HCT116 (cell line): ENCODE results near the gene NIM1K. TPM values are rescaled to one million over a fixed set of nuclear protein-coding genes. Genes with fewer than 3 reads are reported as not detected.

Experiments
- ATAC-seq: fragments of 200-7000 bp; cut with Tn5 transposase; 2 replicates; pipeline ENCODE4 v1.9.1; 2020; ENCODE audit warnings: mild to moderate bottlenecking, moderate library complexity
- BruUV-seq: library from RNA; stranded (reverse); fragments of 400-500 nt; replicated peaks from 2 replicates; lab custom pipeline; 2021; lab: Mats Ljungman, UMichigan
- CTCF ChIA-PET: fragments of 300-600 bp; sonication (Branson Sonifier 250); formaldehyde crosslinking; loops from one replicate; lab custom pipeline; 2021; ENCODE audit warnings: antibody characterized with exemption; lab: Charles Lee
- POLR2A ChIA-PET: fragments of 300-600, 350-600 bp; sonication (Branson Sonifier 250); formaldehyde crosslinking; loops from one replicate; lab custom pipeline; 2021; ENCODE audit warnings: antibody characterized with exemption; lab: Charles Lee
- RAD21 ChIA-PET, 2 experiments: fragments of 300-600 bp; sonication (Branson Sonifier 250); formaldehyde crosslinking; loops; one replicate each; lab custom pipeline; 2023; ENCODE audit warnings: low total read pairs in 2 of 2; ENCODE audit not compliant: uncharacterized antibody in 2 of 2, unreplicated experiment in 2 of 2, low non-redundant PET in 1 of 2; lab: Charles Lee
- DNase-seq: peaks from one replicate; pipeline ENCODE4 v3.0.0-alpha.2; 2010; ENCODE audit warnings: low read depth, low spot score
- H2AFZ ChIP-seq: fragments of 200-600 bp; shearing (Covaris generic), sonication (generic); 2 replicates; pipeline ENCODE4 v1.6.1; 2017; ENCODE audit warnings: low read depth, mixed run types, mixed read lengths, antibody characterized with exemption, low read length; ENCODE audit not compliant: poor library complexity, severe bottlenecking
- H3K27ac ChIP-seq: 2 replicates; pipeline ENCODE4 v1.5.1; 2012; ENCODE audit warnings: low read depth, low read length
- H3K27me3 ChIP-seq: fragments of 200-600 bp; sonication (generic); 2 replicates; pipeline ENCODE4 v1.6.1; 2016; ENCODE audit warnings: mixed run types, low read length, mixed read lengths; ENCODE audit not compliant: insufficient read depth
- H3K36me3 ChIP-seq, 2 experiments: fragments of 200-500 bp in 1 of 2; fragments of 200-600 bp in 1 of 2; sonication (Bioruptor generic) in 1 of 2; sonication (generic) in 1 of 2; 2 replicates each; pipeline versions ENCODE4 v1.5.1 to v1.6.1; 2014 to 2016; ENCODE audit warnings: low read length in 2 of 2, inconsistent platforms in 1 of 2, mixed read lengths in 1 of 2, mixed run types in 1 of 2; ENCODE audit not compliant: insufficient read depth in 2 of 2, control insufficient read depth in 1 of 2
- H3K4me1 ChIP-seq, 2 experiments: fragments of 200-600 bp in 1 of 2; sonication (generic) in 1 of 2; 2 replicates each; pipeline versions ENCODE4 v1.5.1 to v1.6.1; 2012 to 2017; ENCODE audit warnings: low read length in 2 of 2, inconsistent platforms in 1 of 2, mild to moderate bottlenecking in 1 of 2, mixed read lengths in 1 of 2, mixed run types in 1 of 2, moderate library complexity in 1 of 2; ENCODE audit not compliant: insufficient read depth in 2 of 2, control insufficient read depth in 1 of 2
- H3K4me2 ChIP-seq: fragments of 200-600 bp; sonication (generic); 2 replicates; pipeline ENCODE4 v1.6.1; 2017; ENCODE audit warnings: mixed run types, low read length, mixed read lengths
- H3K4me3 ChIP-seq, 2 experiments: fragments of 200-600 bp in 1 of 2; sonication (generic) in 1 of 2; replicated peaks in 1 of 2; 2 replicates each; pipeline ENCODE4 v1.5.1; 2011 to 2016; ENCODE audit warnings: low read length in 2 of 2, control low read depth in 1 of 2, low read depth in 1 of 2, mild to moderate bottlenecking in 1 of 2, mixed read lengths in 1 of 2, mixed run types in 1 of 2
- H3K79me2 ChIP-seq: fragments of 200-600 bp; sonication (generic); 2 replicates; pipeline ENCODE4 v1.6.1; 2017; ENCODE audit warnings: mild to moderate bottlenecking, mixed run types, low read length, moderate library complexity, mixed read lengths; ENCODE audit not compliant: insufficient read depth
- H3K9ac ChIP-seq: fragments of 200-600 bp; sonication (generic); 2 replicates; pipeline ENCODE4 v1.6.1; 2016; ENCODE audit warnings: low read length, mixed read lengths
- H3K9me2 ChIP-seq: fragments of 200-600 bp; sonication (generic), shearing (Covaris generic); 2 replicates; pipeline ENCODE4 v1.6.1; 2017; ENCODE audit warnings: mixed run types, mild to moderate bottlenecking, moderate library complexity; ENCODE audit not compliant: insufficient read depth
- H3K9me3 ChIP-seq, 2 experiments: fragments of 200-500 bp in 1 of 2; fragments of 200-600 bp in 1 of 2; sonication (Bioruptor generic) in 1 of 2; sonication (generic) in 1 of 2; 2 replicates each; pipeline ENCODE4 v1.6.1; 2014 to 2017; ENCODE audit warnings: low read length in 2 of 2, mixed read lengths in 2 of 2, inconsistent platforms in 1 of 2, low read depth in 1 of 2, mild to moderate bottlenecking in 1 of 2, mixed run types in 1 of 2, moderate library complexity in 1 of 2; ENCODE audit not compliant: control insufficient read depth in 1 of 2, insufficient read depth in 1 of 2
- H4K20me1 ChIP-seq: fragments of 200-600 bp; sonication (generic), shearing (Covaris generic); 2 replicates; pipeline ENCODE4 v1.6.1; 2017; ENCODE audit warnings: mixed run types, mild to moderate bottlenecking, moderate library complexity; ENCODE audit not compliant: insufficient read depth
- CBX3 ChIP-seq: IDR thresholded peaks from 2 replicates; pipeline ENCODE4 v1.6.1; 2012; ENCODE audit warnings: low read depth
- CEBPB ChIP-seq: IDR thresholded peaks from 2 replicates; pipeline ENCODE4 v1.6.1; 2012; ENCODE audit warnings: low read depth
- EGR1 ChIP-seq: IDR thresholded peaks from 2 replicates; pipeline ENCODE4 v1.6.1; 2012; ENCODE audit warnings: low read depth
- EZH2 ChIP-seq: fragments of 200-600 bp; sonication (generic); IDR thresholded peaks from 2 replicates; pipeline ENCODE4 v1.6.1; 2017; ENCODE audit warnings: antibody characterized with exemption, mixed run types
- EZH2phosphoT487 ChIP-seq: fragments of 200-600 bp; IDR thresholded peaks from 2 replicates; pipeline ENCODE4 v1.6.1; 2018; ENCODE audit warnings: antibody characterized with exemption, borderline replicate concordance
- FOSL1 ChIP-seq: IDR thresholded peaks from 2 replicates; pipeline ENCODE4 v1.6.1; 2012; ENCODE audit warnings: low read depth
- JUND ChIP-seq: IDR thresholded peaks from 2 replicates; pipeline ENCODE4 v1.6.1; 2012
- POLR2A ChIP-seq: IDR thresholded peaks from 2 replicates; pipeline ENCODE4 v1.7.0; 2011; ENCODE audit warnings: borderline replicate concordance; ENCODE audit not compliant: insufficient read depth, insufficient read length; ENCODE audit errors: extremely low read depth
- RAD21 ChIP-seq: IDR thresholded peaks from 2 replicates; pipeline ENCODE4 v1.6.1; 2012; ENCODE audit warnings: low read depth, mild to moderate bottlenecking
- SIN3A ChIP-seq: IDR thresholded peaks from 2 replicates; pipeline ENCODE4 v1.6.1; 2012; ENCODE audit warnings: low read depth
- SP1 ChIP-seq: IDR thresholded peaks from 2 replicates; pipeline ENCODE4 v1.6.1; 2012; ENCODE audit warnings: low read depth
- SRF ChIP-seq: IDR thresholded peaks from 2 replicates; pipeline ENCODE4 v1.6.1; 2012; ENCODE audit warnings: low read depth
- TCF7L2 ChIP-seq: IDR thresholded peaks from 2 replicates; pipeline ENCODE4 v1.7.0; 2011; ENCODE audit warnings: borderline replicate concordance, inconsistent platforms; ENCODE audit not compliant: insufficient read depth, insufficient read length; ENCODE audit errors: extremely low read depth
- YY1 ChIP-seq: IDR thresholded peaks from 2 replicates; pipeline ENCODE4 v1.6.1; 2011; ENCODE audit warnings: low read length, low read depth, moderate library complexity, mild to moderate bottlenecking; ENCODE audit not compliant: insufficient replicate concordance; ENCODE audit errors: extremely low read depth
- ZNF274 ChIP-seq: fragments of 200-500 bp; sonication (Bioruptor generic); IDR thresholded peaks from 2 replicates; pipeline ENCODE4 v1.6.1; 2014; ENCODE audit warnings: mild to moderate bottlenecking, low read depth, low read length, inconsistent platforms
- intact Hi-C: fragments of 100-400 bp; cut with micrococcal nuclease; formaldehyde crosslinking; loops from 2 replicates; pipeline ENCODE4 v1.10.0; 2022
- total RNA-seq: library from RNA; stranded (reverse); gene quantifications from one replicate; pipeline ENCODE4 v1.2.1, GENCODE V29; 2021; ENCODE audit not compliant: unreplicated experiment
- TF ChIP-seq, protein P1 (sequence below): IDR thresholded peaks from 2 replicates; pipeline ENCODE4 v1.6.1; 2012
- TF ChIP-seq, protein P2 (sequence below): IDR thresholded peaks from 2 replicates; pipeline ENCODE4 v1.6.1; 2011; ENCODE audit warnings: mild to moderate bottlenecking, low read length, moderate library complexity; ENCODE audit not compliant: insufficient replicate concordance; ENCODE audit errors: extremely low read depth
- TF ChIP-seq, protein P3 (sequence below), 3 experiments: fragments of 200-600 bp in 1 of 3; sonication (generic) in 1 of 3; IDR thresholded peaks in 2 of 3; conservative IDR thresholded peaks in 1 of 3; 2 replicates each; pipeline ENCODE4 v1.5.1; 2012 to 2017; ENCODE audit warnings: low read depth in 2 of 3, low read length in 2 of 3, antibody characterized with exemption in 1 of 3, borderline replicate concordance in 1 of 3, control low read depth in 1 of 3, mild to moderate bottlenecking in 1 of 3, mixed read lengths in 1 of 3, mixed run types in 1 of 3, moderate library complexity in 1 of 3; ENCODE audit not compliant: insufficient read depth in 1 of 3

NIM1K gene
- total RNA-seq, 1 experiment from 2014 or later, result 0.44 TPM

DNA sequence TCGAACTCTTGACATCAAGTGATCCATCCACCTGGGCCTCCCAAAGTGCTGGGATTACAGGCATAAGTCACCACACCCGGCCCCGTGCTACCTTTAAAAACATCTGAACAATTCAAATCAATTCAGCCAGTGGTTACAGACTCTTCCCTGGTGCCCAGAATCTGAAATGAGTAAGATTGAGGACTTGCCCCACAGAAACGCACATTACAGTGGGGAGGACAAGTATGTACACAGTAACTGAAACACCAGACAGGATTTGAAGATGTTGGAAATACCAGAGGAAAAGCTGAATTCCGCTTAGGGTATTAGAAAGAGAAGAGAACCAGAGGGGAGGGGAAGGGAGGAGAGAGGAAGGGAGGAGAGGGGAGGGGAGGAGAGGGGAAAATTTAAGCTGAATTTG lies 17.8 kb downstream of the NIM1K start:
- H3K9me2 ChIP-seq, result no peaks in the 10 kb centered on the region
- no peak overlapping the region for H3K9ac ChIP-seq
- H3K4me2 ChIP-seq, result no peak overlapping the region
- no peaks in the 10 kb centered on the region for H3K79me2 ChIP-seq
- H3K36me3 ChIP-seq, result no peaks in the 10 kb centered on the region
- no TSS peak for BruUV-seq
- H3K4me1 ChIP-seq, result peaks cover 3 to 5% of the 10 kb centered on the region in 2 experiments; a peak in 2 of 4 replicates
- DNase-seq, result no peak
- H3K4me3 ChIP-seq, result no peak overlapping the region
- ChIA-PET CTCF (no interaction called here), POLR2A (no interaction called here), RAD21 (no interaction called here)
- no peaks in the 10 kb centered on the region for H3K27me3 ChIP-seq
- no peaks in the 10 kb centered on the region for H4K20me1 ChIP-seq
- ATAC-seq, result no peak
- H2AFZ ChIP-seq, result no peak overlapping the region
- TF ChIP-seq ZNF274 (no peak), POLR2A (no peak), TCF7L2 (no peak), FOSL1 (no peak), CBX3 (no peak), EZH2phosphoT487 (no peak), RAD21 (no peak), EGR1 (no peak), JUND (no peak)
- TF ChIP-seq, protein P1, sequence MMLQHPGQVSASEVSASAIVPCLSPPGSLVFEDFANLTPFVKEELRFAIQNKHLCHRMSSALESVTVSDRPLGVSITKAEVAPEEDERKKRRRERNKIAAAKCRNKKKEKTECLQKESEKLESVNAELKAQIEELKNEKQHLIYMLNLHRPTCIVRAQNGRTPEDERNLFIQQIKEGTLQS, result no peak
- intact Hi-C loops, result no loop called here
- no peak overlapping the region for H3K27ac ChIP-seq
- no peaks in the 10 kb centered on the region for H3K9me3 ChIP-seq

DNA sequence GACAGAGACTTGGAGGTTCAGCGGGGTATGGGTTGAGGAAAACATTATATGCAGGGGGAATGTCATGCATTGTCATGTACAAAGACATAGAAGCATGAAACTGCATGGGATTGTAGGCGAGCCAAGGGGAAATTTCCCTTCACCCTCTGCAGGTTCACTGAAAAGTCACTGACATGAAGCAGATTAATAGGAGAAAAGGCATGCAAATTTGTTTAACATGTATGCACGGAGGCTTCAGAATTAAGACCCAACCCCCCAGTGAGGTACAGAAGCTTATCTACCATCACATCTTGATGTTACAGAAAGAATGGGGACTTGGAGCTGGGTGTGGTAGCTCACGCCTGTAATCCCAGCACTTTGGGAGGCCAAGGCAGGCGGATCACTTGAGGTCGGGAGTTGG lies 18.5 kb downstream of the NIM1K start:
- BruUV-seq, result no TSS peak
- Histone ChIP-seq H3K27ac (no peak overlapping the region), H3K9me3 (no peaks in the 10 kb centered on the region), H3K36me3 (no peaks in the 10 kb centered on the region), H3K79me2 (no peaks in the 10 kb centered on the region), H3K4me2 (no peak overlapping the region), H3K9me2 (no peaks in the 10 kb centered on the region), H3K4me1 (peaks cover 3 to 5% of the 10 kb centered on the region in 2 experiments; a peak in 2 of 4 replicates), H2AFZ (no peak overlapping the region), H3K4me3 (no peak overlapping the region), H4K20me1 (no peaks in the 10 kb centered on the region), H3K9ac (no peak overlapping the region), H3K27me3 (no peaks in the 10 kb centered on the region)
- intact Hi-C loops, result no loop called here
- ChIA-PET POLR2A (no interaction called here), CTCF (no interaction called here), RAD21 (no interaction called here)
- no peak for DNase-seq
- no peak for ATAC-seq
- no peak for TF ChIP-seq TCF7L2
- TF ChIP-seq SP1, result no peak
- TF ChIP-seq, protein P1, result no peak
- TF ChIP-seq, protein P2, sequence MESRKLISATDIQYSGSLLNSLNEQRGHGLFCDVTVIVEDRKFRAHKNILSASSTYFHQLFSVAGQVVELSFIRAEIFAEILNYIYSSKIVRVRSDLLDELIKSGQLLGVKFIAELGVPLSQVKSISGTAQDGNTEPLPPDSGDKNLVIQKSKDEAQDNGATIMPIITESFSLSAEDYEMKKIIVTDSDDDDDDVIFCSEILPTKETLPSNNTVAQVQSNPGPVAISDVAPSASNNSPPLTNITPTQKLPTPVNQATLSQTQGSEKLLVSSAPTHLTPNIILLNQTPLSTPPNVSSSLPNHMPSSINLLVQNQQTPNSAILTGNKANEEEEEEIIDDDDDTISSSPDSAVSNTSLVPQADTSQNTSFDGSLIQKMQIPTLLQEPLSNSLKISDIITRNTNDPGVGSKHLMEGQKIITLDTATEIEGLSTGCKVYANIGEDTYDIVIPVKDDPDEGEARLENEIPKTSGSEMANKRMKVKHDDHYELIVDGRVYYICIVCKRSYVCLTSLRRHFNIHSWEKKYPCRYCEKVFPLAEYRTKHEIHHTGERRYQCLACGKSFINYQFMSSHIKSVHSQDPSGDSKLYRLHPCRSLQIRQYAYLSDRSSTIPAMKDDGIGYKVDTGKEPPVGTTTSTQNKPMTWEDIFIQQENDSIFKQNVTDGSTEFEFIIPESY, result no peak
- no peak for TF ChIP-seq SRF
- no peak for TF ChIP-seq EZH2phosphoT487
- TF ChIP-seq EZH2, result no peak
- no peak for TF ChIP-seq SIN3A
- TF ChIP-seq EGR1, result no peak
- TF ChIP-seq YY1, result no peak
- TF ChIP-seq CEBPB, result no peak
- no peak for TF ChIP-seq ZNF274
- TF ChIP-seq JUND, result no peak
- TF ChIP-seq, protein P3, sequence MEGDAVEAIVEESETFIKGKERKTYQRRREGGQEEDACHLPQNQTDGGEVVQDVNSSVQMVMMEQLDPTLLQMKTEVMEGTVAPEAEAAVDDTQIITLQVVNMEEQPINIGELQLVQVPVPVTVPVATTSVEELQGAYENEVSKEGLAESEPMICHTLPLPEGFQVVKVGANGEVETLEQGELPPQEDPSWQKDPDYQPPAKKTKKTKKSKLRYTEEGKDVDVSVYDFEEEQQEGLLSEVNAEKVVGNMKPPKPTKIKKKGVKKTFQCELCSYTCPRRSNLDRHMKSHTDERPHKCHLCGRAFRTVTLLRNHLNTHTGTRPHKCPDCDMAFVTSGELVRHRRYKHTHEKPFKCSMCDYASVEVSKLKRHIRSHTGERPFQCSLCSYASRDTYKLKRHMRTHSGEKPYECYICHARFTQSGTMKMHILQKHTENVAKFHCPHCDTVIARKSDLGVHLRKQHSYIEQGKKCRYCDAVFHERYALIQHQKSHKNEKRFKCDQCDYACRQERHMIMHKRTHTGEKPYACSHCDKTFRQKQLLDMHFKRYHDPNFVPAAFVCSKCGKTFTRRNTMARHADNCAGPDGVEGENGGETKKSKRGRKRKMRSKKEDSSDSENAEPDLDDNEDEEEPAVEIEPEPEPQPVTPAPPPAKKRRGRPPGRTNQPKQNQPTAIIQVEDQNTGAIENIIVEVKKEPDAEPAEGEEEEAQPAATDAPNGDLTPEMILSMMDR (IDR thresholded peaks at IDR 0.05 in 2 of 3, conservative IDR thresholded peaks at IDR 0.05 in 1 of 3; ENCODE audit: borderline replicate concordance in 1 of 3, insufficient read depth in 1 of 3, low read depth in 2 of 3, low read length in 2 of 3), result no peak
